ENCODE results near the gene TAF3. TPM values are rescaled to one million over a fixed set of nuclear protein-coding genes. Genes with fewer than 3 reads are reported as not detected.

Gene TAF3
- total and polyA plus RNA-seq, 4 donors, result 3.4 to 7.0 (median 5.0) TPM

- Histone ChIP-seq H3K27ac (ENCODE audit: low read depth in 1 of 2, low read length in 1 of 2) (no peak overlapping the region), H3K4me1 (ENCODE audit: control insufficient read depth in 5 of 5, insufficient read depth in 5 of 5, low read length in 5 of 5) (peaks cover 0 to 9% (median 0%) of the 10 kb centered on the region in 5 donors), H3K27me3 (ENCODE audit: control insufficient read depth in 3 of 3, insufficient read depth in 3 of 3, low read length in 2 of 3) (no peaks in the 10 kb centered on the region), H3K9me3 (ENCODE audit: control insufficient read depth in 4 of 4, insufficient read depth in 3 of 4, low read length in 3 of 4) (peaks cover 1 to 4% (median 2%) of the 10 kb centered on the region in 4 donors), H3K4me3 (no peak overlapping the region), H3K36me3 (ENCODE audit: control insufficient read depth in 4 of 4, insufficient read depth in 4 of 4, low read length in 4 of 4) (peaks cover 7 to 20% (median 13%) of the 10 kb centered on the region in 4 donors), H3K9ac (ENCODE audit: insufficient read depth in 1 of 2, low read length in 2 of 2) (no peak overlapping the region)
- WGBS, 2 donors, result 97 to 98% methylated on average over 27 to 38 of the region's 38 CpGs
- TF ChIP-seq CTCF (IDR thresholded peaks at IDR 0.05; ENCODE audit: control extremely low read depth, extremely low read depth), result no peak
- ATAC-seq (ENCODE audit: insufficient read depth, low FRiP score), result no peak
- DNase-seq, result no peak
Observed at GRCh38 chr10:8009031-8009430, 190.7 kb downstream of the TAF3 start.

- peaks cover 15 to 27% (median 19%) of the 10 kb centered on the region in 4 donors for H3K36me3 ChIP-seq (ENCODE audit: control insufficient read depth in 4 of 4, insufficient read depth in 4 of 4, low read length in 4 of 4)
- peaks cover 0 to 2% (median 0%) of the 10 kb centered on the region in 4 donors for H3K9me3 ChIP-seq (ENCODE audit: control insufficient read depth in 4 of 4, insufficient read depth in 3 of 4, low read length in 3 of 4)
- H3K9ac ChIP-seq (ENCODE audit: insufficient read depth in 1 of 2, low read length in 2 of 2), result no peak overlapping the region
- no peak for TF ChIP-seq CTCF (IDR thresholded peaks at IDR 0.05; ENCODE audit: control extremely low read depth, extremely low read depth)
- no peak overlapping the region for H3K4me3 ChIP-seq
- ATAC-seq (ENCODE audit: insufficient read depth, low FRiP score) (no peak), DNase-seq (peak in 1 of 3 donors; percentile 55)
- no peaks in the 10 kb centered on the region for H3K27me3 ChIP-seq (ENCODE audit: control insufficient read depth in 3 of 3, insufficient read depth in 3 of 3, low read length in 2 of 3)
- 77 to 91% methylated on average over 1 of the region's 1 CpG for WGBS, 2 donors
- peaks cover 0 to 9% (median 0%) of the 10 kb centered on the region in 5 donors for H3K4me1 ChIP-seq (ENCODE audit: control insufficient read depth in 5 of 5, insufficient read depth in 5 of 5, low read length in 5 of 5)
- no peak overlapping the region for H3K27ac ChIP-seq (ENCODE audit: low read depth in 1 of 2, low read length in 1 of 2)
Observed at GRCh38 chr10:8013006-8013405, 194.7 kb downstream of the TAF3 start.

DNA sequence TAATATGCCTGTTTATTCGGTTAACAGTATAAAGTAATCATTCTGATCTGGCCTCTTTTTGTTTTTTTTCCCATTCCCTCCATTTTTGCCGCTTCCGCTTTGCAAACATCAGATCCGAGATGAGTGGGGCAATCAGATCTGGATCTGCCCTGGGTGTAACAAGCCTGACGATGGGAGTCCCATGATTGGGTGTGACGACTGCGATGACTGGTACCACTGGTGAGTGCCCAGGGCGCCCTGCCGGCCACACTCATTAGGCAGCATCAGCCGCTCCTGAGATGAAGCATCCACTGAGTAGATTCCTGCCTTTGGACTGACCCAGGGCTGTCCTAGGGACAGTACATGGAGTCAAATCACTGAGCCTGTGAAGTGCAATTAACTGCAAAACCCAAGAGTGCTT is 195.3 kb downstream of the TAF3 start:
- Histone ChIP-seq H3K27me3 (ENCODE audit: control insufficient read depth in 3 of 3, insufficient read depth in 3 of 3, low read length in 2 of 3) (no peaks in the 10 kb centered on the region), H3K4me3 (no peak overlapping the region), H3K4me1 (ENCODE audit: control insufficient read depth in 5 of 5, insufficient read depth in 5 of 5, low read length in 5 of 5) (peaks cover 0 to 9% (median 0%) of the 10 kb centered on the region in 5 donors), H3K27ac (ENCODE audit: low read depth in 1 of 2, low read length in 1 of 2) (no peak overlapping the region), H3K36me3 (ENCODE audit: control insufficient read depth in 4 of 4, insufficient read depth in 4 of 4, low read length in 4 of 4) (peaks cover 15 to 27% (median 19%) of the 10 kb centered on the region in 4 donors), H3K9me3 (ENCODE audit: control insufficient read depth in 4 of 4, insufficient read depth in 3 of 4, low read length in 3 of 4) (peaks cover 0 to 2% (median 0%) of the 10 kb centered on the region in 4 donors), H3K9ac (ENCODE audit: insufficient read depth in 1 of 2, low read length in 2 of 2) (no peak overlapping the region)
- DNase-seq (no peak), ATAC-seq (ENCODE audit: insufficient read depth, low FRiP score) (no peak)
- 95% methylated on average over 10 of the region's 10 CpGs for WGBS, 2 donors
- TF ChIP-seq CTCF (IDR thresholded peaks at IDR 0.05; ENCODE audit: control extremely low read depth, extremely low read depth), result no peak

DNA sequence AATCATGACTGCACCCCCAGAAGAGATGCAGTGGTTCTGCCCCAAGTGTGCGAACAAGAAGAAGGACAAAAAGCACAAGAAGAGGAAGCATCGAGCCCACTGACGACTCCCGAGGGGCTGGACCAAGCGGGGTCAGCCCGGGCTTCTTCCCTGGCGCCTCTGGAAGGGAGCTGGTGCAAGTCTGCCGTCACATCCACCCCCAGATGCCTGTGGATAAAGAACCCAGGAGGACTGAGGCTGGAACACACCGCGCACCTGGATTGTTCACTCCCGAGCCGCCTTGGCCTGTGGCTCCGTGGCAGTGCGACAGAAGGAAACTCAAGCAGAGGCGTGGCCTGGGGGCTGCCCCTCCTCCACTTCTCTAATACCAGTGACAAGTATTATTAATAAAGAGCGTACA is 196.3 kb downstream of the TAF3 start:
- Histone ChIP-seq H3K27ac (ENCODE audit: low read depth in 1 of 2, low read length in 1 of 2) (no peak overlapping the region), H3K27me3 (ENCODE audit: control insufficient read depth in 3 of 3, insufficient read depth in 3 of 3, low read length in 2 of 3) (no peaks in the 10 kb centered on the region), H3K36me3 (ENCODE audit: control insufficient read depth in 4 of 4, insufficient read depth in 4 of 4, low read length in 4 of 4) (peaks cover 15 to 19% (median 16%) of the 10 kb centered on the region in 4 donors), H3K4me3 (no peak overlapping the region), H3K9ac (ENCODE audit: insufficient read depth in 1 of 2, low read length in 2 of 2) (no peak overlapping the region), H3K9me3 (ENCODE audit: control insufficient read depth in 4 of 4, insufficient read depth in 3 of 4, low read length in 3 of 4) (peaks cover 0 to 2% (median 0%) of the 10 kb centered on the region in 4 donors), H3K4me1 (ENCODE audit: control insufficient read depth in 5 of 5, insufficient read depth in 5 of 5, low read length in 5 of 5) (peaks cover 0 to 9% (median 0%) of the 10 kb centered on the region in 5 donors)
- no peak for ATAC-seq (ENCODE audit: insufficient read depth, low FRiP score)
- no peak for DNase-seq
- 96 to 98% methylated on average over 16 of the region's 16 CpGs for WGBS, 2 donors
- TF ChIP-seq CTCF (IDR thresholded peaks at IDR 0.05; ENCODE audit: control extremely low read depth, extremely low read depth), result no peak
